OCI-LY1 (cell line): ENCODE data around the gene COLEC12.

ENCODE experiments used
- EZH2 ChIP-seq: fragments of 200-600 bp; sonication (generic), shearing (Covaris generic); IDR thresholded peaks from 2 replicates; pipeline ENCODE4 v1.8.0; 2017; ENCODE audit warnings: borderline replicate concordance, mixed run types, mild to moderate bottlenecking, antibody characterized with exemption, low read length, moderate library complexity, mixed read lengths
- TF ChIP-seq, protein P1 (sequence below): fragments of 200-600 bp; sonication (generic), shearing (Covaris generic); IDR thresholded peaks from 2 replicates; pipeline ENCODE4 v1.5.1; 2017; ENCODE audit warnings: mild to moderate bottlenecking, antibody characterized with exemption, low read length, moderate library complexity, mixed read lengths

DNA sequence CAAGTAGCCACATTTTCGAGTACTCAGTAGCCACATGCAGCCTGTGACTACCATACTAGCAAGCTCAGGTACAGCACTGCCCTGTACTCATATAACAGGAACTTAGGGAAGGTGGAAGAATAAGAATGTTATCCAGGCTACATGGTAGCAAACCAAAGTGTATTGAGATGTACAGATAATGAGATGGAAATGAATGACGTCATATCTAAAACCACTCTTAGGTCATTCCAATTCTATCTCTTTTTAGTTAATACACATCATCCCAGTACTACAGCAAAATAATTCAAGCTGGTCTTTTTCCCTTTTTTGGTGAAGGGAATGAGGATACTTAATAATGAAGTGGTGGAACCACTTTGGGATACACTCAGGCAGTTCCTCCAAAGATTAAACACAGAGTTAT lies 38.7 kb downstream of the COLEC12 start:
- TF ChIP-seq EZH2, result no peak
- TF ChIP-seq, protein P1, sequence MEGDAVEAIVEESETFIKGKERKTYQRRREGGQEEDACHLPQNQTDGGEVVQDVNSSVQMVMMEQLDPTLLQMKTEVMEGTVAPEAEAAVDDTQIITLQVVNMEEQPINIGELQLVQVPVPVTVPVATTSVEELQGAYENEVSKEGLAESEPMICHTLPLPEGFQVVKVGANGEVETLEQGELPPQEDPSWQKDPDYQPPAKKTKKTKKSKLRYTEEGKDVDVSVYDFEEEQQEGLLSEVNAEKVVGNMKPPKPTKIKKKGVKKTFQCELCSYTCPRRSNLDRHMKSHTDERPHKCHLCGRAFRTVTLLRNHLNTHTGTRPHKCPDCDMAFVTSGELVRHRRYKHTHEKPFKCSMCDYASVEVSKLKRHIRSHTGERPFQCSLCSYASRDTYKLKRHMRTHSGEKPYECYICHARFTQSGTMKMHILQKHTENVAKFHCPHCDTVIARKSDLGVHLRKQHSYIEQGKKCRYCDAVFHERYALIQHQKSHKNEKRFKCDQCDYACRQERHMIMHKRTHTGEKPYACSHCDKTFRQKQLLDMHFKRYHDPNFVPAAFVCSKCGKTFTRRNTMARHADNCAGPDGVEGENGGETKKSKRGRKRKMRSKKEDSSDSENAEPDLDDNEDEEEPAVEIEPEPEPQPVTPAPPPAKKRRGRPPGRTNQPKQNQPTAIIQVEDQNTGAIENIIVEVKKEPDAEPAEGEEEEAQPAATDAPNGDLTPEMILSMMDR, result no peak
